HepG2 (cell line): ENCODE data around the gene UCK2. TPM values are rescaled to one million over a fixed set of nuclear protein-coding genes. Genes with fewer than 3 reads are reported as not detected.
A peak's percentile ranks its signal among the peaks of the same experiment; 100 is the strongest.

Experiments
- ATM ChIP-seq: fragments of 450-650 bp; IDR thresholded peaks from 2 replicates; pipeline ENCODE4 v1.7.1; 2017; ENCODE audit warnings: mild to moderate bottlenecking, borderline replicate concordance
- FOXJ3 ChIP-seq: sonication (generic); formaldehyde crosslinking; IDR thresholded peaks from 2 replicates; pipeline ENCODE4 v1.4.0; 2020; ENCODE audit warnings: missing genetic modification reagents, mild to moderate bottlenecking, borderline replicate concordance
- KDM3A ChIP-seq: IDR thresholded peaks from 2 replicates; pipeline ENCODE4 v1.6.1; 2018; ENCODE audit warnings: low read depth, missing compliant biosample characterization
- KDM4B ChIP-seq: sonication (generic); formaldehyde crosslinking; IDR thresholded peaks from 2 replicates; pipeline ENCODE4 v1.4.0; 2020; ENCODE audit warnings: missing genetic modification reagents
- MIXL1 ChIP-seq: IDR thresholded peaks from 2 replicates; pipeline ENCODE4 v1.6.1; 2016
- NR2F1 ChIP-seq, 2 experiments: fragments of 450-650 bp in 1 of 2; formaldehyde crosslinking in 1 of 2; IDR thresholded peaks; 2 replicates each; pipeline versions ENCODE4 v1.5.0 to v1.6.1; 2016 to 2020; ENCODE audit warnings: mild to moderate bottlenecking in 1 of 2, missing compliant biosample characterization in 1 of 2, missing genetic modification reagents in 1 of 2, moderate library complexity in 1 of 2
- PCBP1 ChIP-seq: fragments of 200-400 bp; formaldehyde crosslinking; IDR thresholded peaks from 2 replicates; pipeline ENCODE4 v1.6.1; 2017; ENCODE audit warnings: mild to moderate bottlenecking, low read depth, low read length, borderline replicate concordance
- RAD21 ChIP-seq: fragments of 450-650 bp; formaldehyde crosslinking; IDR thresholded peaks from 2 replicates; pipeline ENCODE4 v1.5.0; 2020; ENCODE audit warnings: mild to moderate bottlenecking
- SMC3 ChIP-seq: IDR thresholded peaks from 2 replicates; pipeline ENCODE4 v1.6.1; 2011; ENCODE audit warnings: low read length, improper control_type of control experiment
- TFE3 ChIP-seq: IDR thresholded peaks from 2 replicates; pipeline ENCODE4 v1.6.1; 2016
- YEATS2 ChIP-seq: sonication (generic); formaldehyde crosslinking; IDR thresholded peaks from 2 replicates; pipeline ENCODE4 v1.4.0; 2020; ENCODE audit warnings: missing genetic modification reagents, borderline replicate concordance
- ZNF180 ChIP-seq: sonication (generic); formaldehyde crosslinking; IDR thresholded peaks from 2 replicates; pipeline ENCODE4 v1.4.0; 2020; ENCODE audit warnings: low read depth, missing genetic modification reagents, borderline replicate concordance
- ZNF224 ChIP-seq: sonication (generic); formaldehyde crosslinking; IDR thresholded peaks from 2 replicates; pipeline ENCODE4 v1.5.0; 2020; ENCODE audit warnings: mild to moderate bottlenecking, missing genetic modification reagents
- ZNF292 ChIP-seq: sonication (generic); formaldehyde crosslinking; IDR thresholded peaks from 2 replicates; pipeline ENCODE4 v1.8.1; 2022; ENCODE audit warnings: mild to moderate bottlenecking, low read depth, missing genetic modification reagents, borderline replicate concordance
- ZNF431 ChIP-seq: sonication (generic); formaldehyde crosslinking; IDR thresholded peaks from 2 replicates; pipeline ENCODE4 v1.9.0; 2022; ENCODE audit warnings: missing genetic modification reagents, low read depth, mild to moderate bottlenecking, borderline replicate concordance
- ZNF432 ChIP-seq: sonication (generic); formaldehyde crosslinking; IDR thresholded peaks from 2 replicates; pipeline ENCODE4 v1.5.0; 2020; ENCODE audit warnings: missing genetic modification reagents, mild to moderate bottlenecking, borderline replicate concordance
- ZNF44 ChIP-seq: sonication (generic); formaldehyde crosslinking; IDR thresholded peaks from 2 replicates; pipeline ENCODE4 v1.5.1; 2020; ENCODE audit warnings: mild to moderate bottlenecking, missing genetic modification reagents
- ZNF775 ChIP-seq: sonication (generic); formaldehyde crosslinking; IDR thresholded peaks from 2 replicates; pipeline ENCODE4 v1.4.0; 2020; ENCODE audit warnings: missing genetic modification reagents, mild to moderate bottlenecking, moderate library complexity, borderline replicate concordance
- ZSCAN12 ChIP-seq: sonication (generic); formaldehyde crosslinking; IDR thresholded peaks from 2 replicates; pipeline ENCODE4 v1.9.0; 2021; ENCODE audit warnings: mild to moderate bottlenecking, missing genetic modification reagents
- polyA plus RNA-seq, 8 experiments: library from polyadenylated mRNA; depleted of rRNA in 3 of 8; stranded (reverse) in 7 of 8; unstranded in 1 of 8; fragments of >200 nt; fragmentation: Illumina TruSeq in 4 of 8; extraction: Trizol in 4 of 8; gene quantifications; 2 replicates each; pipeline versions ENCODE4 v1.2.1 to v1.2.3, GENCODE V29; 2011 to 2016; ENCODE audit warnings: low read depth in 4 of 8, missing spikeins in 1 of 8, mixed read lengths in 1 of 8; ENCODE audit not compliant: insufficient read depth in 1 of 8
- total RNA-seq, 5 experiments: library from RNA; depleted of rRNA; stranded (reverse); fragments of >200 nt; fragmentation: Illumina TruSeq; extraction: Trizol; gene quantifications; 2 replicates each; pipeline ENCODE4 v1.2.3, GENCODE V29; 2016; ENCODE audit warnings: low read depth in 1 of 5
- TF ChIP-seq, protein P1 (sequence below): sonication (generic); formaldehyde crosslinking; IDR thresholded peaks from 2 replicates; pipeline ENCODE4 v1.4.0; 2020; ENCODE audit warnings: missing genetic modification reagents, borderline replicate concordance
- TF ChIP-seq, protein P2 (sequence below): IDR thresholded peaks from 2 replicates; pipeline ENCODE4 v1.6.1; 2016; ENCODE audit warnings: control low read depth
- TF ChIP-seq, protein P3 (sequence below): sonication (generic); formaldehyde crosslinking; IDR thresholded peaks from 2 replicates; pipeline ENCODE4 v1.9.0; 2021; ENCODE audit warnings: missing genetic modification reagents, borderline replicate concordance

Gene UCK2
- total and polyA plus RNA-seq, 2 of the 13 experiments (the other 11 are each of a cell fraction or from before 2014, with no cell fraction given): 64.3 to 78.0 TPM

DNA sequence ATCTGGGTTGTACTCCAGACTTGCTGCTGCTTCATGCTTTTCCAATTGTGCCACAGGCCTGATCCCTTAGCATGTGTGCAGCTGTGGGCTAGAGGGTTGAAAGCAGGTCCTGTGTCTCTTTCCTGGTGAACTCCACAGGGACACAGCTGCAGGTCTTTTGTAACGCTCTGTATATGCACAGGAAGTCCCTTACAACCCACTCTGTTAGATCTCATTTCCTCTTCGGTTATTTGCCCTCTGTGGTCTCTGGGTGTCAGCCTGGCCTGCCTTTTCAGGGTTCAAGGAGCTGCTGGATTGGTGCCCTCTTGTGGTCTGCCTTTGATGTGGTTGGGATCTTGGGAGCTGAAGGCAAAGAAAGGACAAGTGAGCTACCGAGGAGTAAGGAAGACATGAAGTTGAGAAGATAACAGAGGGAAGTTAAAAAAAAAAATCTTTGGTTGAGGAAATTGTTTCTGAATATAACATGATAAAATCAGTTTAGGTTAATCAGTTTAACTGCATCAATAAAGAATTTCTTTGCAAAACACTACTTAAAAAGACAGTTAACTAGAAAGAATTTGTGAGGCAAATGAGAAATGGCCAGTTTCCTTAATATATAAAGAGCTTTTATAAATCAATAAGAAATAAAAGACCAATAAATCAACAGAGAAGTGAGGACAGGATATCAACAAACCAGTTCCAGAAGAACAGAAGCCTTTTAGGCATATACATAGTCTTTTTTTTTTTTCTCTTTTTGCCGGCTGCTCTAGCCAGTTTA, 44.1 kb downstream of the UCK2 start (continued):
- TF ChIP-seq, protein P1, sequence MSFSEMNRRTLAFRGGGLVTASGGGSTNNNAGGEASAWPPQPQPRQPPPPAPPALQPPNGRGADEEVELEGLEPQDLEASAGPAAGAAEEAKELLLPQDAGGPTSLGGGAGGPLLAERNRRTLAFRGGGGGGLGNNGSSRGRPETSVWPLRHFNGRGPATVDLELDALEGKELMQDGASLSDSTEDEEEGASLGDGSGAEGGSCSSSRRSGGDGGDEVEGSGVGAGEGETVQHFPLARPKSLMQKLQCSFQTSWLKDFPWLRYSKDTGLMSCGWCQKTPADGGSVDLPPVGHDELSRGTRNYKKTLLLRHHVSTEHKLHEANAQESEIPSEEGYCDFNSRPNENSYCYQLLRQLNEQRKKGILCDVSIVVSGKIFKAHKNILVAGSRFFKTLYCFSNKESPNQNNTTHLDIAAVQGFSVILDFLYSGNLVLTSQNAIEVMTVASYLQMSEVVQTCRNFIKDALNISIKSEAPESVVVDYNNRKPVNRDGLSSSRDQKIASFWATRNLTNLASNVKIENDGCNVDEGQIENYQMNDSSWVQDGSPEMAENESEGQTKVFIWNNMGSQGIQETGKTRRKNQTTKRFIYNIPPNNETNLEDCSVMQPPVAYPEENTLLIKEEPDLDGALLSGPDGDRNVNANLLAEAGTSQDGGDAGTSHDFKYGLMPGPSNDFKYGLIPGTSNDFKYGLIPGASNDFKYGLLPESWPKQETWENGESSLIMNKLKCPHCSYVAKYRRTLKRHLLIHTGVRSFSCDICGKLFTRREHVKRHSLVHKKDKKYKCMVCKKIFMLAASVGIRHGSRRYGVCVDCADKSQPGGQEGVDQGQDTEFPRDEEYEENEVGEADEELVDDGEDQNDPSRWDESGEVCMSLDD: no peak
- TF ChIP-seq ZSCAN12 (CRISPR knock-in tag): no peak
- no peak for TF ChIP-seq FOXJ3 (CRISPR knock-in tag)
- peak in 1 of 2 experiments; percentile 62; a peak in 1 of 4 replicates for TF ChIP-seq NR2F1 (CRISPR knock-in tag; IDR thresholded peaks at IDR 0.05)
- no peak for TF ChIP-seq KDM4B (CRISPR knock-in tag)
- TF ChIP-seq ZNF224: no peak
- TF ChIP-seq MIXL1: peak; percentile 88
- TF ChIP-seq, protein P2, sequence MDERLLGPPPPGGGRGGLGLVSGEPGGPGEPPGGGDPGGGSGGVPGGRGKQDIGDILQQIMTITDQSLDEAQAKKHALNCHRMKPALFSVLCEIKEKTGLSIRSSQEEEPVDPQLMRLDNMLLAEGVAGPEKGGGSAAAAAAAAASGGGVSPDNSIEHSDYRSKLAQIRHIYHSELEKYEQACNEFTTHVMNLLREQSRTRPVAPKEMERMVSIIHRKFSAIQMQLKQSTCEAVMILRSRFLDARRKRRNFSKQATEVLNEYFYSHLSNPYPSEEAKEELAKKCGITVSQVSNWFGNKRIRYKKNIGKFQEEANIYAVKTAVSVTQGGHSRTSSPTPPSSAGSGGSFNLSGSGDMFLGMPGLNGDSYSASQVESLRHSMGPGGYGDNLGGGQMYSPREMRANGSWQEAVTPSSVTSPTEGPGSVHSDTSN (CRISPR knock-in tag): no peak
- TF ChIP-seq ZNF432 (CRISPR knock-in tag): no peak
- TF ChIP-seq PCBP1: no peak
- peak; percentile 64 for TF ChIP-seq RAD21 (CRISPR knock-in tag)
- TF ChIP-seq ZNF775 (CRISPR knock-in tag): no peak
- TF ChIP-seq ZNF431 (CRISPR knock-in tag): no peak
- no peak for TF ChIP-seq ZNF180 (CRISPR knock-in tag)
- 0 out of 2 replicates have a peak, but pooled peaks have one; percentile 19 for TF ChIP-seq TFE3 (CRISPR knock-in tag)
- TF ChIP-seq ATM: no peak
- TF ChIP-seq, protein P3, sequence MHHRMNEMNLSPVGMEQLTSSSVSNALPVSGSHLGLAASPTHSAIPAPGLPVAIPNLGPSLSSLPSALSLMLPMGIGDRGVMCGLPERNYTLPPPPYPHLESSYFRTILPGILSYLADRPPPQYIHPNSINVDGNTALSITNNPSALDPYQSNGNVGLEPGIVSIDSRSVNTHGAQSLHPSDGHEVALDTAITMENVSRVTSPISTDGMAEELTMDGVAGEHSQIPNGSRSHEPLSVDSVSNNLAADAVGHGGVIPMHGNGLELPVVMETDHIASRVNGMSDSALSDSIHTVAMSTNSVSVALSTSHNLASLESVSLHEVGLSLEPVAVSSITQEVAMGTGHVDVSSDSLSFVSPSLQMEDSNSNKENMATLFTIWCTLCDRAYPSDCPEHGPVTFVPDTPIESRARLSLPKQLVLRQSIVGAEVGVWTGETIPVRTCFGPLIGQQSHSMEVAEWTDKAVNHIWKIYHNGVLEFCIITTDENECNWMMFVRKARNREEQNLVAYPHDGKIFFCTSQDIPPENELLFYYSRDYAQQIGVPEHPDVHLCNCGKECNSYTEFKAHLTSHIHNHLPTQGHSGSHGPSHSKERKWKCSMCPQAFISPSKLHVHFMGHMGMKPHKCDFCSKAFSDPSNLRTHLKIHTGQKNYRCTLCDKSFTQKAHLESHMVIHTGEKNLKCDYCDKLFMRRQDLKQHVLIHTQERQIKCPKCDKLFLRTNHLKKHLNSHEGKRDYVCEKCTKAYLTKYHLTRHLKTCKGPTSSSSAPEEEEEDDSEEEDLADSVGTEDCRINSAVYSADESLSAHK (CRISPR knock-in tag): no peak
- TF ChIP-seq ZNF44 (CRISPR knock-in tag): peak; percentile 79; the same call in 1 of the 2 replicates
- peak; percentile 92 for TF ChIP-seq ZNF292 (CRISPR knock-in tag)
- TF ChIP-seq KDM3A (CRISPR knock-in tag): peak; percentile 65; the same call in 1 of the 2 replicates
- peak; percentile 91 for TF ChIP-seq SMC3
- peak; percentile 43; the same call in 1 of the 2 replicates for TF ChIP-seq YEATS2 (CRISPR knock-in tag)
